Measurements from ENCODE around the gene PABPN1L. TPM values are rescaled to one million over a fixed set of nuclear protein-coding genes. Genes with fewer than 3 reads are reported as not detected.

The PABPN1L gene
- total RNA-seq, 4 donors from 2014 or later = not detected

- Histone ChIP-seq H3K4me3 (no peak overlapping the region), H3K27ac (no peak overlapping the region), H3K4me1 (peaks cover 17 to 73% (median 22%) of the 10 kb centered on the region in 3 donors), H3K9me3 (no peaks in the 10 kb centered on the region), H3K27me3 (peaks cover 0 to 27% (median 0%) of the 10 kb centered on the region in 4 donors), H3K36me3 (peaks cover 0 to 34% (median 0%) of the 10 kb centered on the region in 3 donors)
- TF ChIP-seq CTCF (IDR thresholded peaks at IDR 0.05) = no peak
- TF ChIP-seq POLR2A (IDR thresholded peaks at IDR 0.05) = no peak
- 66 to 100% methylated on average over 2 to 7 of the region's 11 CpGs for WGBS, 2 donors
- intact Hi-C loops (cut with DNase I) = no loop called here
- DNase-seq = no peak
Observed at GRCh38 chr16:88883946-88884345, 17.5 kb upstream of the PABPN1L start.

- Histone ChIP-seq H3K9me3 (no peaks in the 10 kb centered on the region), H3K27ac (no peak overlapping the region), H3K27me3 (peaks cover 0 to 23% (median 0%) of the 10 kb centered on the region in 4 donors), H3K4me1 (peaks cover 17 to 72% (median 22%) of the 10 kb centered on the region in 3 donors), H3K4me3 (no peak overlapping the region), H3K36me3 (peaks cover 0 to 41% (median 5%) of the 10 kb centered on the region in 3 donors)
- intact Hi-C loops (cut with DNase I) = no loop called here
- DNase-seq = no peak
- WGBS, 2 donors = 80 to 91% methylated on average over 8 to 21 of the region's 49 CpGs
- TF ChIP-seq POLR2A (IDR thresholded peaks at IDR 0.05) = no peak
- no peak for TF ChIP-seq CTCF (IDR thresholded peaks at IDR 0.05)
Observed at GRCh38 chr16:88883117-88883895, 16.8 kb upstream of the PABPN1L start.

GRCh38 chr16:88882358-88883030 lies 16.0 kb upstream of the PABPN1L start:
- peaks cover 0 to 49% (median 5%) of the 10 kb centered on the region in 3 donors for H3K36me3 ChIP-seq
- H3K9me3 ChIP-seq = no peaks in the 10 kb centered on the region
- H3K27me3 ChIP-seq = peaks cover 0 to 25% (median 0%) of the 10 kb centered on the region in 4 donors
- H3K4me1 ChIP-seq = peaks cover 17 to 64% (median 17%) of the 10 kb centered on the region in 3 donors
- WGBS, 2 donors = 65 to 76% methylated on average over 12 to 22 of the region's 26 CpGs
- no peak overlapping the region for H3K27ac ChIP-seq
- H3K4me3 ChIP-seq = no peak overlapping the region
- TF ChIP-seq POLR2A (IDR thresholded peaks at IDR 0.05) (no peak), CTCF (IDR thresholded peaks at IDR 0.05) (no peak)
- intact Hi-C loops (cut with DNase I) = no loop called here
- no peak for DNase-seq

GRCh38 chr16:88881675-88882357 lies 15.4 kb upstream of the PABPN1L start:
- no peak for DNase-seq
- Histone ChIP-seq H3K27me3 (peaks cover 0 to 29% (median 0%) of the 10 kb centered on the region in 4 donors), H3K4me3 (peak overlapping the region in 2 of 4 donors; percentile 32 to 33), H3K9me3 (no peaks in the 10 kb centered on the region), H3K36me3 (peaks cover 0 to 56% (median 5%) of the 10 kb centered on the region in 3 donors), H3K27ac (peak overlapping the region in 1 of 4 donors; percentile 54), H3K4me1 (peaks cover 17 to 57% (median 17%) of the 10 kb centered on the region in 3 donors)
- WGBS, 2 donors = 38 to 67% methylated on average over 1 to 6 of the region's 27 CpGs
- intact Hi-C loops (cut with DNase I) = no loop called here
- TF ChIP-seq POLR2A (IDR thresholded peaks at IDR 0.05) (no peak), CTCF (IDR thresholded peaks at IDR 0.05) (no peak)
